ENCODE measurements around the gene BCAS1.

DNA sequence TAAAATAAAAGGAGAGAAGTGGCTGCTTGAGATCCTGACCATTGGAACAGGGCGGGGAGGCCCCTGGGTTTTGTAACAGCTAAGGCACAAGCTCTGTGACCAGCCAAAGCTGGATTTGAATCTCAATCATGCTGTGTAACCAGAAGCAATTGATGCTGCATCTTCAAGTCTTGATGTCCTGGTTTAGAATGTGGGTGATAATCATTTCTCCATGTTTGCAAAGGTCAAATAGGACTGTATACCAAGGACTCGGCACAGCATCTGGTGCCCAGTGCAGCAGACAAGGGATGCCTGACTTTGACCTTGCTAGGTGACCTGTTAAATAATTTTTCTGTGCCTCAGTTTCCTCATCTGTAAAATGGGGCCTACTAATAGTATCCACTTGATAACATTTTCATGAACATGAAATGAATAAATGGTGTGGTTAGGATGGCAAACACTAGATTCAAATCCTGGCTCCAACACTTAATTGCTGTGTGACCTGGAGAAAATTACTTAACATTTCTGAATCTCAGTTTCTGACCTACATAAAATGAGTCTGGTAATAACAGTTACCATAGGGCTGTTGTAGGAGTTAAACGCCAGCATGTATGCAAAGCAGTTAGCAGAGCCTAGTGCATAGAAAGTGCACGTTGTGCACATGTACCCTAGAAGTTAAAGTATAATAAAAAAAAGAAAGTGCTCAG is 46.3 kb upstream of the BCAS1 start:
- TF ChIP-seq CTCF (IDR thresholded peaks at IDR 0.05; ENCODE audit: borderline replicate concordance, extremely low read depth, low read length, poor library complexity, severe bottlenecking) (no peak), EZH2 (IDR thresholded peaks at IDR 0.05; ENCODE audit: borderline replicate concordance, low read depth, low read length, severe bottlenecking) (no peak)

All from DND-41 (cell line).